ENCODE data around the gene NKD2. TPM values are rescaled to one million over a fixed set of nuclear protein-coding genes. Genes with fewer than 3 reads are reported as not detected.

The NKD2 gene
- total and polyA plus RNA-seq, 2 experiments from 2014 or later = 1.4 to 9.1 TPM

GRCh38 chr5:1056611-1057484 is 48.2 kb downstream of the NKD2 start:
- Histone ChIP-seq H4K20me1 (ENCODE audit: insufficient read depth, poor library complexity, severe bottlenecking) (no peaks in the 10 kb centered on the region), H2AFZ (no peak overlapping the region), H3K9me2 (replicated peaks; ENCODE audit: insufficient read depth) (no peaks in the 10 kb centered on the region), H3K4me1 (ENCODE audit: insufficient read depth) (no peaks in the 10 kb centered on the region), H3K36me3 (replicated peaks; ENCODE audit: insufficient read depth, low read depth) (no peaks in the 10 kb centered on the region), H3K27me3 (no peaks in the 10 kb centered on the region), H3K4me3 (no peak overlapping the region), H3K79me2 (no peaks in the 10 kb centered on the region), H3K4me2 (no peak overlapping the region), H3K27ac (no peak overlapping the region), H3K9me3 (ENCODE audit: low read depth) (no peaks in the 10 kb centered on the region)
- TF ChIP-seq EZH2phosphoT487 (IDR thresholded peaks at IDR 0.05; ENCODE audit: low read depth, severe bottlenecking, unreplicated experiment) (no peak), EZH2 (IDR thresholded peaks at IDR 0.05; ENCODE audit: borderline replicate concordance) (no peak), CTCF (IDR thresholded peaks at IDR 0.05; ENCODE audit: poor library complexity) (no peak)
- no peak for DNase-seq (ENCODE audit: low spot score)
- 90% methylated on average over 27 of the region's 27 CpGs for WGBS (ENCODE audit: low lambda C conversion rate, missing lambda C conversion rate)

- TF ChIP-seq EZH2phosphoT487 (IDR thresholded peaks at IDR 0.05; ENCODE audit: low read depth, severe bottlenecking, unreplicated experiment) (no peak), CTCF (IDR thresholded peaks at IDR 0.05; ENCODE audit: poor library complexity) (no peak), EZH2 (IDR thresholded peaks at IDR 0.05; ENCODE audit: borderline replicate concordance) (no peak)
- no peak overlapping the region for H2AFZ ChIP-seq
- no peaks in the 10 kb centered on the region for H3K9me2 ChIP-seq (replicated peaks; ENCODE audit: insufficient read depth)
- DNase-seq (ENCODE audit: low spot score) = no peak
- no peaks in the 10 kb centered on the region for H3K79me2 ChIP-seq
- H3K27ac ChIP-seq = no peak overlapping the region
- no peaks in the 10 kb centered on the region for H3K27me3 ChIP-seq
- WGBS (ENCODE audit: low lambda C conversion rate, missing lambda C conversion rate) = 92% methylated on average over 31 of the region's 36 CpGs
- H3K4me1 ChIP-seq (ENCODE audit: insufficient read depth) = no peaks in the 10 kb centered on the region
- H3K4me2 ChIP-seq = no peak overlapping the region
- H3K9me3 ChIP-seq (ENCODE audit: low read depth) = no peaks in the 10 kb centered on the region
- no peaks in the 10 kb centered on the region for H4K20me1 ChIP-seq (ENCODE audit: insufficient read depth, poor library complexity, severe bottlenecking)
- no peak overlapping the region for H3K4me3 ChIP-seq
- no peaks in the 10 kb centered on the region for H3K36me3 ChIP-seq (replicated peaks; ENCODE audit: insufficient read depth, low read depth)
Measured at GRCh38 chr5:1057485-1058082, 49.0 kb downstream of the NKD2 start.

DNA sequence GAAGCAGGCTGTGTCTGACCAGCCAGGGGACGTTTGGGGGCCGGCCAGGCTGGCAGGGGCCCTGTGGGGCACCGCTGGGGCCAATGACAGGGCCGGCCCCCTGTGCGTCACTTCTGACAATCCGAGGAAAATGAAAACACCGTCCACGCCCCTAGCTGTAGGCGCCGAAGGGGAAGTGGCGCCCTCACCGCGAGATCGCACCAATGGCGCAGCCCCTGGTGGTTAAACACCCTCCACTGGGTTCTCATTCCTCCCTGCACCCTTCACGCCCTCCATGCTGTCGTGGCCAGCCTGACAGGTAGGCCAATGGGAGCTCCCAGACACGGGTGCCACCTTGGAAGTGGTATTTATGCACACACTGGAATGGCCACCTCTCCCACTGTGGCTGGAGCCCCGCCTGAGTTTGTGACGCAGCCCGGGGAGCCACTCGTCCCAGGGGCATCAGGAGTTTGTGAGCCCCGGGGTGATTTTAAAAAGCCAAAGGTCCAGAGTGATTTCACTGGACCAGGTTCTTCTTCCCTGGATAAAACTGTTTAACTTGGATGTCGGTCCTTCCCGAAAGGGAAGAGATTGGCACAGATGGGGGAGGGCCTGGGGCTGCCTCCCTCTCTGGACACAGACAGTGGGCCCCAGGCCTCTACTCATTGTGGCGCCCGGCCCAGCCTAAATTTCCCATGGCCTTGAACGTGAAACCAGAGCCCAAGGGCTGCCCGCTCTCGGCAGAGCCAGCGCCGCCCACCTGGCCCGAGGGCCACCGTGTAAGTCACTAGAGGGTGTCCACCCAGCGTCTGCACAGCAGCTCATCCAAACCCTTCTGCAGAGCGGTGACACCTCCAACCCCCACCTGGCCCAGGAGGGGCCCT is 49.7 kb downstream of the NKD2 start:
- DNase-seq (ENCODE audit: low spot score) = no peak
- Histone ChIP-seq H3K4me2 (no peak overlapping the region), H4K20me1 (ENCODE audit: insufficient read depth, poor library complexity, severe bottlenecking) (no peaks in the 10 kb centered on the region), H2AFZ (no peak overlapping the region), H3K9me3 (ENCODE audit: low read depth) (no peaks in the 10 kb centered on the region), H3K4me1 (ENCODE audit: insufficient read depth) (no peaks in the 10 kb centered on the region), H3K9me2 (replicated peaks; ENCODE audit: insufficient read depth) (no peaks in the 10 kb centered on the region), H3K27ac (no peak overlapping the region), H3K4me3 (no peak overlapping the region), H3K36me3 (replicated peaks; ENCODE audit: insufficient read depth, low read depth) (no peaks in the 10 kb centered on the region), H3K79me2 (no peaks in the 10 kb centered on the region), H3K27me3 (no peaks in the 10 kb centered on the region)
- WGBS (ENCODE audit: low lambda C conversion rate, missing lambda C conversion rate) = 95% methylated on average over 36 of the region's 36 CpGs
- TF ChIP-seq EZH2phosphoT487 (IDR thresholded peaks at IDR 0.05; ENCODE audit: low read depth, severe bottlenecking, unreplicated experiment) (no peak), CTCF (IDR thresholded peaks at IDR 0.05; ENCODE audit: poor library complexity) (no peak), EZH2 (IDR thresholded peaks at IDR 0.05; ENCODE audit: borderline replicate concordance) (no peak)
